Mesodermal cell (in vitro differentiated cells): ENCODE results near the gene TCF25.
"Not testable (repeated sequence)": the region's sequence is repeated elsewhere in the genome, so short reads cannot be mapped to it uniquely, and the experiment has no call there.

Experiments
- H3K27ac ChIP-seq: 2 replicates; pipeline ENCODE4 v1.7.0; 2013; ENCODE audit warnings: mild to moderate bottlenecking, low read depth, low read length, moderate library complexity; ENCODE audit not compliant: severe bottlenecking
- H3K36me3 ChIP-seq: 2 replicates; pipeline ENCODE4 v1.7.1; 2013; ENCODE audit warnings: mild to moderate bottlenecking, low read length, moderate library complexity; ENCODE audit not compliant: control insufficient read depth, insufficient read depth
- H3K4me1 ChIP-seq: one replicate; pipeline ENCODE4 v1.7.1; 2013; ENCODE audit warnings: mild to moderate bottlenecking, low read length; ENCODE audit not compliant: insufficient read depth, control insufficient read depth, poor library complexity, severe bottlenecking
- H3K4me3 ChIP-seq: 2 replicates; pipeline ENCODE4 v1.7.0; 2013; ENCODE audit warnings: low read length, control low read depth, mild to moderate bottlenecking; ENCODE audit not compliant: insufficient read depth, poor library complexity, severe bottlenecking; ENCODE audit errors: extremely low read depth
- H3K9me3 ChIP-seq: 2 replicates; pipeline ENCODE4 v1.7.1; 2013; ENCODE audit warnings: mild to moderate bottlenecking, low read length, moderate library complexity; ENCODE audit not compliant: control insufficient read depth
- WGBS, 2 experiments: methylation state at CpG; one replicate each; pipeline ENCODE4 v1.1.5; 2013; ENCODE audit warnings: missing lambda C conversion rate in 2 of 2; ENCODE audit not compliant: insufficient coverage in 2 of 2; 5-methylcytosine and 5-hydroxymethylcytosine counted together

Gene TCF25

GRCh38 chr16:89862732-89863131, 10.7 kb upstream of the TCF25 start:
- H3K4me1 ChIP-seq: peaks cover 10% of the 10 kb centered on the region
- H3K4me3 ChIP-seq: no peak overlapping the region
- peaks cover 6% of the 10 kb centered on the region for H3K9me3 ChIP-seq
- H3K36me3 ChIP-seq: peaks cover 6% of the 10 kb centered on the region
- WGBS, 2 experiments: 96% methylated on average over 5 to 6 of the region's 6 CpGs
- H3K27ac ChIP-seq: no peak overlapping the region

GRCh38 chr16:89863741-89864526, 9.5 kb upstream of the TCF25 start:
- Histone ChIP-seq H3K9me3 (peaks cover 13% of the 10 kb centered on the region), H3K4me1 (peaks cover 10% of the 10 kb centered on the region), H3K27ac (peak overlapping the region; percentile 59), H3K36me3 (peaks cover 6% of the 10 kb centered on the region), H3K4me3 (no peak overlapping the region)
- 92 to 93% methylated on average over 15 to 19 of the region's 21 CpGs for WGBS, 2 experiments

DNA sequence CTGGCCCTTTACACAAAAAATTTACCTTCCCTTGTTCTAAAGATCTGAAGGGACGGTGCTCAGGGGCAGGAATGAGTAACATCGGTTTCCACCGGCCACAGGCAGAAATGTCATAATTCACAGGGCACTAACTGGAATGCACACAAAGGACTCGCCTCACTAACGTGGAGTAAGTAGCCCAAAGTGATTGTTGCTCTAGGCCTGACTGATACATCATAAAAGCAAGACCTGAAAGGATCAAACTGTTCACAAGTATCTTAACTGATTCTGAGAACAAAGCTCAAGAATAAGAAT, 8.9 kb upstream of the TCF25 start:
- Histone ChIP-seq H3K36me3 (peaks cover 6% of the 10 kb centered on the region), H3K27ac (peak overlapping the region; percentile 59)
- 96 to 98% methylated on average over 5 of the region's 5 CpGs for WGBS, 2 experiments

DNA sequence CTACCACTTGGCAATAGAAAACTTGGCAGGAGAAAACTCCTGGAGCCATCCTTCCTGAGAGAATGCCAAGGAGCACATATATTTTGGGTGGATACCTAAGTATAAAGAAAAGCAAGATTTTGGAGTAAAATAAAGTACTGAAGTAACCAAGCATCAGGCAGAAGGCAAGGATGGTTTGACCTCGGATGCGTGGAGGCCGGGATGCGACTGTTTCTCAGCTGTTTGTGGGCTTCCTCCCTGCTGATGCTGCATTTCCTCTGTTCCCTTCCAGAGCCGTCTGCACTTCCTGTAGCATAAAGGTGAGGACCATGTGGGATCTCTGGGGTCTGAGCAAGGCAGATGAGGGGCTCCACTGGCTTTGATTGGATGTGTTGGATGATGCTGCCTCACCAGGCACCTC, 5.5 kb upstream of the TCF25 start:
- H3K36me3 ChIP-seq: peaks cover 4% of the 10 kb centered on the region
- no peak overlapping the region for H3K4me3 ChIP-seq
- peaks cover 10% of the 10 kb centered on the region for H3K4me1 ChIP-seq
- peaks cover 13% of the 10 kb centered on the region for H3K9me3 ChIP-seq
- no peak overlapping the region for H3K27ac ChIP-seq
- 98 to 100% methylated on average over 4 of the region's 5 CpGs for whole genome bisulfite sequencing, 2 experiments

More for the DNA sequence above, 8.9 kb upstream of the TCF25 start:
- peaks cover 10% of the 10 kb centered on the region for H3K4me1 ChIP-seq
- no peak overlapping the region for H3K4me3 ChIP-seq
- H3K9me3 ChIP-seq: peaks cover 13% of the 10 kb centered on the region

- Histone ChIP-seq H3K36me3 (peaks cover 10% of the 10 kb centered on the region), H3K9me3 (peaks cover 13% of the 10 kb centered on the region), H3K27ac (no peak overlapping the region), H3K4me3 (no peak overlapping the region), H3K4me1 (no peaks in the 10 kb centered on the region)
- 97 to 98% methylated on average over 9 to 12 of the region's 12 CpGs for WGBS, 2 experiments
Observed at GRCh38 chr16:89869911-89870310, 3.5 kb upstream of the TCF25 start.

GRCh38 chr16:89870440-89870839, 3.0 kb upstream of the TCF25 start:
- H3K4me1 ChIP-seq: no peaks in the 10 kb centered on the region
- H3K4me3 ChIP-seq: no peak overlapping the region
- 94 to 95% methylated on average over 5 of the region's 6 CpGs for WGBS, 2 experiments
- peaks cover 15% of the 10 kb centered on the region for H3K36me3 ChIP-seq
- no peak overlapping the region for H3K27ac ChIP-seq
- H3K9me3 ChIP-seq: peaks cover 13% of the 10 kb centered on the region

DNA sequence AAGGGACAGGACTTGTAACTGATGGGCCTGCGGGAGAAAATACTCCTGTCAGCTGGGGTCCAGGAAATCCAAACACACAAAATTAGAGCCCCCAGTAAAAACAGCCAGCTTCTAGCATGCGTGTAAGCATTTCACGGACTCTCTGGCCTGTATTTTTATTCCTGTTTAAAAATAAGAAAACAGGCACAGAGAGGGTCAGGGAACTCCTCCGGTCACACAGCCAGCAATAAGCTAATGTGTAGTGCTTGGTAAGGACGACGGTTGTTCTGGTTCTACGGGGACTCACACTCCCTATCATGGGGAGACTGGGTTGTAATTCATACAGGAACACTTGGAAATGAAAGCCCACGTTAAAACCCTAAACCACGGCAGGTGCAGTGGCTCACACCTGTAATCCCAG, 1.5 kb upstream of the TCF25 start:
- H3K36me3 ChIP-seq: peaks cover 26% of the 10 kb centered on the region
- H3K4me3 ChIP-seq: no peak overlapping the region
- H3K27ac ChIP-seq: no peak overlapping the region
- H3K4me1 ChIP-seq: no peaks in the 10 kb centered on the region
- peaks cover 13% of the 10 kb centered on the region for H3K9me3 ChIP-seq
- WGBS, 2 experiments: 88 to 100% methylated on average over 2 to 8 of the region's 9 CpGs

GRCh38 chr16:89873972-89874689, 739 bp downstream of the TCF25 start:
- H3K4me1 ChIP-seq: no peaks in the 10 kb centered on the region
- H3K9me3 ChIP-seq: no peaks in the 10 kb centered on the region
- WGBS, 2 experiments: 13 to 45% methylated on average over 14 to 52 of the region's 61 CpGs
- H3K36me3 ChIP-seq: peaks cover 48% of the 10 kb centered on the region
- peak overlapping the region; percentile 76 for H3K4me3 ChIP-seq
- H3K27ac ChIP-seq: peak overlapping the region; percentile 100

GRCh38 chr16:89879123-89879522, 5.7 kb downstream of the TCF25 start:
- 94 to 97% methylated on average over 19 to 21 of the region's 28 CpGs for WGBS, 2 experiments
- not testable (repeated sequence) for H3K4me1 ChIP-seq, H3K9me3 ChIP-seq, H3K27ac ChIP-seq, H3K4me3 ChIP-seq
- H3K36me3 ChIP-seq: peaks cover 93% of the 10 kb centered on the region

DNA sequence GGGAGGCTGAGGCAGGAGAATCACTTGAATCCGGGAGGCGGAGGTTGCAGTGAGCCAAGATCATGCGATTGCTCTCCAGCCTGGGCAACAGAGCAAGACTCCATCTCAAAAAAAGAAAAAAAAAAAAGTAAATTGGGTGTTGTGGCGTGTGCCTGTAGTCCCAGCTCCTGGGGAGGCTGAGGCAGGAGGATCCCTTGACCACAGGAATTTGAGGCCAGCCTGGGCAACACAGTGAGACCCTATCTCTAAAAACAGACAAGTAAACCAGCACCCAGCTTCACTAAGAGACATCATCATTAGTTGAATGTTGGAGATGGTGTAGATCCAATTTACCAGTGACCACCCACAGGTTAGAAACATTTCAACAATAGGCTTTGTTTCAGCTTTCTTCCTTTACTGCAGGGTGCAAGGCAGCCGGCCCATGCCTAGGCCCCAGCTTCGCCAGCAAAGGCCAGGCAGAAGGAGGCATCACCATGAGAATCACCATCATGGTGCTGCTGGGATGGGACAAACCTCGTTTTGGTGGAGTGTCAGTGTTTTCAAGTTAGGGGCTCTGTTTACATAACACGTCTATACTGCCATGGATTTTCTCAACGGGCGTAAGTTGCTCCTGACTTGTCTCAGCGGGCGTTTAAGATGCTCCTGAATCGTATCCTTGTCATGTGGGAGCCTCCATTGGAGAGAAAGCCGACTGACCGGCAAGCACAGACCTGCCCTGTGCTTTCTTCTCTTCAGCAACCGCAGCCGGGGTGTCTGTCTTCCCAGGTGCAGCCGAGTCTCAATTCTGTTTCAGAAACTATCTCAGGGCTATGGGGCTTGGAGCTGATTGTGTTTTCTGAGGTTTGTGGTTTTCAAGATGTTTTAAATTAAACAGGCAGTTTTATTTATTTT, 7.3 kb downstream of the TCF25 start:
- Histone ChIP-seq H3K4me1 (no peaks in the 10 kb centered on the region), H3K27ac (no peak overlapping the region), H3K4me3 (no peak overlapping the region), H3K9me3 (no peaks in the 10 kb centered on the region), H3K36me3 (peaks cover 93% of the 10 kb centered on the region)
- WGBS, 2 experiments: 93 to 95% methylated on average over 12 to 15 of the region's 18 CpGs
